HepG2 (cell line): ENCODE data around the gene LASP1. TPM values are rescaled to one million over a fixed set of nuclear protein-coding genes. Genes with fewer than 3 reads are reported as not detected.

Experiments
- GPN1 ChIP-seq: sonication (generic); formaldehyde crosslinking; IDR thresholded peaks from 2 replicates; pipeline ENCODE4 v1.5.1; 2020; ENCODE audit warnings: missing genetic modification reagents, borderline replicate concordance
- GTF2F1 ChIP-seq: fragments of 150-350 bp; IDR thresholded peaks from 2 replicates; pipeline ENCODE4 v1.6.1; 2014; ENCODE audit warnings: low read length
- HMGXB4 ChIP-seq, 2 experiments: sonication (generic) in 1 of 2; formaldehyde crosslinking in 1 of 2; IDR thresholded peaks; 2 replicates each; pipeline versions ENCODE4 v1.4.0 to v1.6.1; 2018 to 2020; ENCODE audit warnings: missing genetic modification reagents in 2 of 2, borderline replicate concordance in 1 of 2, low read depth in 1 of 2, mild to moderate bottlenecking in 1 of 2, missing biosample characterization in 1 of 2
- HNRNPH1 ChIP-seq: fragments of 200-400 bp; formaldehyde crosslinking; optimal IDR thresholded peaks from 2 replicates; pipeline ENCODE3; 2017; ENCODE audit warnings: mild to moderate bottlenecking, low read depth, low read length
- MBD4 ChIP-seq: IDR thresholded peaks from 2 replicates; pipeline ENCODE4 v1.6.1; 2012; ENCODE audit warnings: low read length, inconsistent platforms, borderline replicate concordance
- MXD4 ChIP-seq: IDR thresholded peaks from 2 replicates; pipeline ENCODE4 v1.6.1; 2016; ENCODE audit warnings: mild to moderate bottlenecking, missing biosample characterization, missing genetic modification reagents
- NCOA2 ChIP-seq: sonication (generic); formaldehyde crosslinking; IDR thresholded peaks from 2 replicates; pipeline ENCODE4 v1.8.0; 2022; ENCODE audit warnings: inconsistent platforms
- NFE2 ChIP-seq: sonication (generic); formaldehyde crosslinking; IDR thresholded peaks from 2 replicates; pipeline ENCODE4 v1.4.0; 2020; ENCODE audit warnings: missing genetic modification reagents
- NFKBIZ ChIP-seq: IDR thresholded peaks from 2 replicates; pipeline ENCODE4 v1.6.1; 2018; ENCODE audit warnings: missing genetic modification reagents, missing compliant biosample characterization
- SAFB2 ChIP-seq: sonication (generic); formaldehyde crosslinking; IDR thresholded peaks from 2 replicates; pipeline ENCODE4 v1.5.1; 2020; ENCODE audit warnings: missing genetic modification reagents, low read depth, mild to moderate bottlenecking, borderline replicate concordance
- SKI ChIP-seq: fragments of 450-650 bp; IDR thresholded peaks from one replicate; pipeline ENCODE4 v1.6.1; 2018; ENCODE audit warnings: mild to moderate bottlenecking; ENCODE audit not compliant: partially characterized antibody
- SNAPC5 ChIP-seq: sonication (generic); formaldehyde crosslinking; IDR thresholded peaks from 2 replicates; pipeline ENCODE4 v1.8.1; 2023; ENCODE audit warnings: mild to moderate bottlenecking, missing genetic modification reagents, borderline replicate concordance
- TCF12 ChIP-seq, 2 experiments: fragments of 450-650 bp in 1 of 2; sonication (generic) in 1 of 2; formaldehyde crosslinking in 1 of 2; IDR thresholded peaks; 2 replicates each; pipeline versions ENCODE4 v1.6.1 to v1.8.0; 2017 to 2022; ENCODE audit warnings: antibody characterized with exemption in 1 of 2, mild to moderate bottlenecking in 1 of 2, missing genetic modification reagents in 1 of 2, moderate library complexity in 1 of 2
- TEF ChIP-seq: sonication (generic); formaldehyde crosslinking; IDR thresholded peaks from 2 replicates; pipeline ENCODE4 v1.5.0; 2020; ENCODE audit warnings: missing genetic modification reagents
- U2AF2 ChIP-seq: fragments of 200-400 bp; formaldehyde crosslinking; IDR thresholded peaks from 2 replicates; pipeline ENCODE4 v1.6.1; 2017; ENCODE audit warnings: low read depth, mild to moderate bottlenecking, low read length
- ZFYVE20 ChIP-seq: sonication (generic); formaldehyde crosslinking; IDR thresholded peaks from 2 replicates; pipeline ENCODE4 v1.8.0; 2023; ENCODE audit warnings: low read depth, mild to moderate bottlenecking, moderate library complexity, missing genetic modification reagents, borderline replicate concordance
- ZNF207 ChIP-seq: fragments of 450-650 bp; IDR thresholded peaks from 2 replicates; pipeline ENCODE4 v1.6.1; 2016; ENCODE audit warnings: antibody characterized with exemption, borderline replicate concordance
- ZNF382 ChIP-seq: sonication (generic); formaldehyde crosslinking; IDR thresholded peaks from 2 replicates; pipeline ENCODE4 v1.5.0; 2020; ENCODE audit warnings: missing genetic modification reagents, mild to moderate bottlenecking, borderline replicate concordance
- ZNF512 ChIP-seq: sonication (generic); formaldehyde crosslinking; IDR thresholded peaks from 2 replicates; pipeline ENCODE4 v1.4.0; 2020; ENCODE audit warnings: mild to moderate bottlenecking, missing genetic modification reagents
- ZNF616 ChIP-seq: sonication (generic); formaldehyde crosslinking; IDR thresholded peaks from 2 replicates; pipeline ENCODE4 v1.5.0; 2020; ENCODE audit warnings: low read depth, mild to moderate bottlenecking, missing genetic modification reagents
- ZSCAN21 ChIP-seq: sonication (generic); formaldehyde crosslinking; IDR thresholded peaks from 2 replicates; pipeline ENCODE4 v1.8.0; 2022; ENCODE audit warnings: mild to moderate bottlenecking, missing genetic modification reagents, moderate library complexity, borderline replicate concordance
- polyA plus RNA-seq, 8 experiments: library from polyadenylated mRNA; depleted of rRNA in 3 of 8; stranded (reverse) in 7 of 8; unstranded in 1 of 8; fragments of >200 nt; fragmentation: Illumina TruSeq in 4 of 8; extraction: Trizol in 4 of 8; gene quantifications; 2 replicates each; pipeline versions ENCODE4 v1.2.1 to v1.2.3, GENCODE V29; 2011 to 2016; ENCODE audit warnings: low read depth in 4 of 8, missing spikeins in 1 of 8, mixed read lengths in 1 of 8; ENCODE audit not compliant: insufficient read depth in 1 of 8
- total RNA-seq, 5 experiments: library from RNA; depleted of rRNA; stranded (reverse); fragments of >200 nt; fragmentation: Illumina TruSeq; extraction: Trizol; gene quantifications; 2 replicates each; pipeline ENCODE4 v1.2.3, GENCODE V29; 2016; ENCODE audit warnings: low read depth in 1 of 5

Gene LASP1
- total and polyA plus RNA-seq, 2 of the 13 experiments (the other 11 are each of a cell fraction or from before 2014, with no cell fraction given), result 70.1 to 97.0 TPM

GRCh38 chr17:38870259-38871165, 654 bp downstream of the LASP1 start (continued):
- TF ChIP-seq NCOA2 (CRISPR knock-in tag) (no peak), ZNF616 (CRISPR knock-in tag) (no peak), SNAPC5 (CRISPR knock-in tag) (0 out of 2 replicates have a peak, but pooled peaks have one; percentile 53), GPN1 (CRISPR knock-in tag) (no peak), GTF2F1 (no peak), ZNF512 (CRISPR knock-in tag) (no peak), HMGXB4 (CRISPR knock-in tag; IDR thresholded peaks at IDR 0.05; ENCODE audit: borderline replicate concordance in 1 of 2, low read depth in 1 of 2) (peak in 1 of 2 experiments; percentile 7; a peak in 1 of 4 replicates), NFKBIZ (CRISPR knock-in tag) (no peak), U2AF2 (no peak), SKI (peak; percentile 6), MXD4 (no peak), SAFB2 (CRISPR knock-in tag) (0 out of 2 replicates have a peak, but pooled peaks have one; percentile 0), MBD4 (no peak), ZNF382 (no peak), NFE2 (CRISPR knock-in tag) (no peak), ZSCAN21 (CRISPR knock-in tag) (0 out of 2 replicates have a peak, but pooled peaks have one; percentile 33), TCF12 (IDR thresholded peaks at IDR 0.05) (no peak), TCF12 (CRISPR knock-in tag; IDR thresholded peaks at IDR 0.05) (peak; percentile 79; the same call in 1 of the 2 replicates), TEF (CRISPR knock-in tag) (no peak), ZNF207 (no peak), ZFYVE20 (no peak), HNRNPH1 (no peak)
